Stomach (tissue), 9 donors: Measurements from ENCODE around the gene CNDP1. TPM values are rescaled to one million over a fixed set of nuclear protein-coding genes. Genes with fewer than 3 reads are reported as not detected.
A peak's percentile ranks its signal among the peaks of the same experiment; 100 is the strongest.

Source experiments
- DNase-seq, 2 donors: peaks; one replicate each; pipeline versions ENCODE4 v3.0.0 to v3.0.0-alpha.2; 2013 to 2019
- H3K27ac ChIP-seq, 5 donors: fragments of 200-600 bp in 4 of 5; sonication (generic) in 4 of 5; one replicate each; pipeline ENCODE4 v1.5.1; 2013 to 2019; ENCODE audit warnings: mild to moderate bottlenecking in 1 of 5, moderate library complexity in 1 of 5
- H3K27me3 ChIP-seq, 3 donors: fragments of 200-600 bp; sonication (generic); one replicate each; pipeline ENCODE4 v1.5.1; 2017 to 2019; ENCODE audit warnings: mixed run types in 1 of 3
- H3K36me3 ChIP-seq, 4 donors: fragments of 200-600 bp; sonication (generic); 1 replicate in 3 of 4; 2 replicates in 1 of 4; pipeline ENCODE4 v1.5.1; 2016 to 2019
- H3K4me1 ChIP-seq, 4 donors: fragments of 200-600 bp; sonication (generic); one replicate each; pipeline ENCODE4 v1.5.1; 2016 to 2019
- H3K4me3 ChIP-seq, 4 donors: fragments of 200-600 bp; sonication (generic) in 3 of 4; one replicate each; pipeline ENCODE4 v1.5.1; 2016 to 2019; ENCODE audit warnings: mild to moderate bottlenecking in 1 of 4
- H3K9me3 ChIP-seq, 4 donors: fragments of 200-600 bp; sonication (generic); one replicate each; pipeline ENCODE4 v1.5.1; 2016 to 2019
- CTCF ChIP-seq, 7 experiments: fragments of 450-650 bp in 4 of 7; fragments of 200-600 bp in 3 of 7; sonication (generic) in 3 of 7; IDR thresholded peaks; one replicate each; pipeline ENCODE4 v1.5.1; 2016 to 2019; ENCODE audit warnings: antibody characterized with exemption in 7 of 7, control low read depth in 2 of 7, mild to moderate bottlenecking in 1 of 7
- EP300 ChIP-seq: sonication (generic); formaldehyde crosslinking; IDR thresholded peaks from one replicate; pipeline ENCODE4 v1.6.1; 2017; ENCODE audit warnings: antibody characterized with exemption
- POLR2A ChIP-seq, 4 donors: fragments of 450-650 bp; IDR thresholded peaks; one replicate each; pipeline ENCODE4 v1.6.1; 2016; ENCODE audit warnings: antibody characterized with exemption in 4 of 4, control low read depth in 2 of 4, mild to moderate bottlenecking in 1 of 4, moderate library complexity in 1 of 4
- POLR2AphosphoS5 ChIP-seq, 3 donors: sonication (generic); formaldehyde crosslinking; IDR thresholded peaks; one replicate each; pipeline ENCODE4 v1.6.1; 2016; ENCODE audit warnings: antibody characterized with exemption in 3 of 3
- WGBS, 5 donors: extraction: QIAGEN DNeasy Blood & Tissue Kit in 3 of 5; methylation state at CpG; one replicate each; pipeline versions ENCODE4 v1.1.5 to v1.1.7; 2013 to 2018; 5-methylcytosine and 5-hydroxymethylcytosine counted together
- intact Hi-C: fragments of 100-400 bp; cut with DNase I; formaldehyde crosslinking; loops from one replicate; pipeline ENCODE4 v1.15.1; 2023; ENCODE audit warnings: low total_unique reads
- polyA plus RNA-seq, 3 donors: library from polyadenylated mRNA; stranded (reverse); fragments of 200-250 nt; gene quantifications; one replicate each; pipeline ENCODE4 v1.2.3, GENCODE V29; 2013
- total RNA-seq, 5 donors: library from RNA; depleted of rRNA; stranded (reverse); fragments of >200 nt; gene quantifications; one replicate each; pipeline versions ENCODE4 v1.1.0 to v1.2.3, GENCODE V29; 2014 to 2016
- donor health status: healthy with polysubstance abuse.
- donor health status: Bipolar disorder and iron deficiency.
- donor health status: healthy.

Gene CNDP1
- total and polyA plus RNA-seq, 8 donors = 0.13 to 0.72 (median 0.50) TPM; not detected in 5

GRCh38 chr18:74595431-74595830 lies 61.1 kb downstream of the CNDP1 start:
- no peaks in the 10 kb centered on the region for H3K9me3 ChIP-seq
- peaks cover 14 to 33% (median 29%) of the 10 kb centered on the region in 4 donors for H3K4me1 ChIP-seq
- H3K4me3 ChIP-seq = no peak overlapping the region
- H3K27me3 ChIP-seq = no peaks in the 10 kb centered on the region
- no peak for TF ChIP-seq EP300
- no peak for TF ChIP-seq CTCF (IDR thresholded peaks at IDR 0.05)
- no peak for TF ChIP-seq POLR2A (IDR thresholded peaks at IDR 0.05)
- no peak for TF ChIP-seq POLR2AphosphoS5 (IDR thresholded peaks at IDR 0.05)
- intact Hi-C loops = no loop called here
- peaks cover 0 to 21% (median 15%) of the 10 kb centered on the region in 4 donors for H3K36me3 ChIP-seq
- no peak for DNase-seq
- no peak overlapping the region for H3K27ac ChIP-seq

- Histone ChIP-seq H3K36me3 (peaks cover 0 to 21% (median 15%) of the 10 kb centered on the region in 4 donors), H3K4me1 (peaks cover 14 to 33% (median 29%) of the 10 kb centered on the region in 4 donors), H3K4me3 (peak overlapping the region; percentile 90 to 95 (median 93)), H3K9me3 (no peaks in the 10 kb centered on the region), H3K27ac (peak overlapping the region; percentile 92 to 99 (median 98)), H3K27me3 (no peaks in the 10 kb centered on the region)
- WGBS, 5 donors = 0 to 1% (median 1%) methylated on average over 36 to 41 of the region's 41 CpGs
- peak; percentile 68 to 90 for DNase-seq
- intact Hi-C loops = no loop called here
- TF ChIP-seq POLR2AphosphoS5 (IDR thresholded peaks at IDR 0.05) = peak in 1 of 3 donors; percentile 14
- TF ChIP-seq CTCF (IDR thresholded peaks at IDR 0.05) = no peak
Measured at GRCh38 chr18:74597034-74597661, 62.8 kb downstream of the CNDP1 start.

- peak within 1 kb of the TSS; percentile 92 to 99 (median 98) for H3K27ac ChIP-seq
- peak within 1 kb of the TSS; percentile 90 to 95 (median 93) for H3K4me3 ChIP-seq
- peaks cover 14 to 33% (median 29%) of the 10 kb centered on the region in 4 donors for H3K4me1 ChIP-seq
- 0 to 2% (median 1%) methylated on average over 17 to 64 of the region's 64 CpGs for whole genome bisulfite sequencing, 5 donors
- H3K36me3 ChIP-seq = peaks cover 0 to 20% (median 14%) of the 10 kb centered on the region in 4 donors
- TF ChIP-seq POLR2A (IDR thresholded peaks at IDR 0.05) (peak in 1 of 4 donors; percentile 21), POLR2AphosphoS5 (IDR thresholded peaks at IDR 0.05) (peak in 2 of 3 donors; percentile 77 to 85), EP300 (no peak)
- no peaks in the 10 kb centered on the region for H3K9me3 ChIP-seq
- peak; percentile 87 to 97 for DNase-seq
- intact Hi-C loops = no loop called here
- H3K27me3 ChIP-seq = no peaks in the 10 kb centered on the region
Measured at GRCh38 chr18:74597662-74598349, 63.5 kb downstream of the CNDP1 start, which contains the start of gene ZNF407. ZNF407 (plus strand) TSS chr18:74597870; CDS start chr18:74631020, 33,150 bp downstream.

- intact Hi-C loops = no loop called here
- peak overlapping the region; percentile 92 to 99 (median 98) for H3K27ac ChIP-seq
- WGBS, 5 donors = 0 to 1% (median 0%) methylated on average over 21 to 44 of the region's 44 CpGs
Measured at GRCh38 chr18:74598350-74599001, 64.2 kb downstream of the CNDP1 start.

More at GRCh38 chr18:74598350-74599001, 64.2 kb downstream of the CNDP1 start:
- Histone ChIP-seq H3K4me1 (peaks cover 14 to 33% (median 29%) of the 10 kb centered on the region in 4 donors), H3K27me3 (no peaks in the 10 kb centered on the region), H3K9me3 (no peaks in the 10 kb centered on the region), H3K4me3 (peak overlapping the region; percentile 90 to 95 (median 93)), H3K36me3 (peaks cover 0 to 13% (median 7%) of the 10 kb centered on the region in 4 donors)
- TF ChIP-seq EP300 (no peak), POLR2A (IDR thresholded peaks at IDR 0.05) (no peak), POLR2AphosphoS5 (IDR thresholded peaks at IDR 0.05) (no peak), CTCF (IDR thresholded peaks at IDR 0.05) (peak in 1 of 7 experiments; percentile 8)
- peak; percentile 37 to 89 for DNase-seq
